Stimulated activated CD4-positive, alpha-beta T cell treated with anti-CD3 and anti-CD28 coated beads, Interleukin-4, amount 100 ng/mL, for 1 hour (primary cell): ENCODE measurements around the gene TNFRSF4.
A peak's percentile ranks its signal among the peaks of the same experiment; 100 is the strongest.
"Not testable (repeated sequence)": the region's sequence is repeated elsewhere in the genome, so short reads cannot be mapped to it uniquely, and the experiment has no call there.

Experiments
- DNase-seq: peaks from one replicate; pipeline ENCODE4 v3.0.0-alpha.2; 2020

The TNFRSF4 gene

DNA sequence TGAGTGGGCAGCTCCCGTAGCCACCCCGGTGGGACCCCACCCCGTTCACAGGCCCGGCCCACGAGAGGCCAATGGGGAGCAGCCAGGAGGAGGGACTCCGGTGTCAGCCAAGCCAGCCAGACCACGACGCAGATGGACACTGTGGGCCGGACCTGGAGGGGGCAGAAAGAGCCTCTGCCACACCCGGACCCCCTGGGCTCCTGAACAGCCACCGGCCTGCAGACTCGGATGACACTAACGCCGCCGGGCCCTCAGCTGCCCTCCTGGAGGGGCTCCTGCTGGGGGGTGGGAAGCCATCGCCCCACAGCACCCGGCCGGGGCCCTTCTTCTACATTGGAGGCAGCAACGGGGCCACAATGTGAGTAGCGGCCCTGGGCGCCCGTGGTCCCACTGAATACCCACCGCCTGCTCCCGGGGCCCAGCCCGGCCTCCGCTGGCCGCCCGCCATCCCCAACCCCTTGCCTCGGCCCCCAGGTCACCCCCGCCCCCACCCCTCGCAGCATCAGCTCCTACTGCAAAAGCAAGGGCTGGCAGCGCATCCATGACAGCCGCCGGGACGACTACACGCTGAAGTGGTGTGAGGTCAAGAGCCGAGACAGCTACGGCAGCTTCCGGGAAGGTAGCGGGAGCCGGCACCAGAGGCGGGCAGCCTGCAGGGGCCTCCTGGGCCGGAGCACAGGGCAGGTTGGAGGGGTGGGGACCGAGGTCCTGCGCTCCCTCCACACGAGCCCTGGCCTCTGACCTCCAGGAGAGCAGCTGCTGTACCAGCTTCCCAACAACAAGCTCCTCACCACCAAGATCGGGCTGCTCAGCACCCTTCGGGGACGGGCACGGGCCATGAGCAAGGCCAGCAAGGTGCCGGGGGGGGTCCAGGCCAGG lies 33.7 kb downstream of the TNFRSF4 start:
- DNase-seq: no peak

DNA sequence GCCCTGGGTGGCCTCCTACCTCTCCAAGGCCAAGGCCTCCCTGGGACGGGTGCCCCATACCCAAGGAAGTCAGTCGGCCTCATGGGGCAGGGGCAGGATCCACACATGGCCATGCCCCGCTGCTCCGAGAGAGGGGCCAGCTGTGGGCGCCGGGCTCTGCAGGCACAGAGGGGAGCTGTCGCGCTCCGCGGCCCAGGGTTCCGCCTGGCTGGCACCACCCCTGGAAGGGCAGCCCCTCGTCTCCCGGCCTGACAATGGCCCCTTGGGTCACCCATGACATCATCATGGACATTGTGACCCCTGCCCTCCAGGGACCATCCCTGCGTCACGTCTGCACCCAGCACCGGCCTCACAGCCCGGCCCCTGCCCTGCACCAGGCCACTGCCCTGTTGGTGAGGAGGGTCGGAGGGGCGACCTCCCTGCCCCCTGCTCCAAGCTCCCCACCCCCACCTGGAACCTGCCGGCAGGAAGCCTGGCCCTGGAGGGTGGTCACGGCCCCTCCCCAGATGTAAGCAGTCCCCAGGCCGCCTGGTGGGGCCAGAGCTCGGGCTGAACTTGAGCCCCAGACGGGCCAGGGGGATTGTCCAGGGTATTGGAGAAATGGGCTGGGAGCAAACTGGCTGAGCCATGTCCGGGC lies 34.5 kb downstream of the TNFRSF4 start:
- DNase-seq: no peak

DNA sequence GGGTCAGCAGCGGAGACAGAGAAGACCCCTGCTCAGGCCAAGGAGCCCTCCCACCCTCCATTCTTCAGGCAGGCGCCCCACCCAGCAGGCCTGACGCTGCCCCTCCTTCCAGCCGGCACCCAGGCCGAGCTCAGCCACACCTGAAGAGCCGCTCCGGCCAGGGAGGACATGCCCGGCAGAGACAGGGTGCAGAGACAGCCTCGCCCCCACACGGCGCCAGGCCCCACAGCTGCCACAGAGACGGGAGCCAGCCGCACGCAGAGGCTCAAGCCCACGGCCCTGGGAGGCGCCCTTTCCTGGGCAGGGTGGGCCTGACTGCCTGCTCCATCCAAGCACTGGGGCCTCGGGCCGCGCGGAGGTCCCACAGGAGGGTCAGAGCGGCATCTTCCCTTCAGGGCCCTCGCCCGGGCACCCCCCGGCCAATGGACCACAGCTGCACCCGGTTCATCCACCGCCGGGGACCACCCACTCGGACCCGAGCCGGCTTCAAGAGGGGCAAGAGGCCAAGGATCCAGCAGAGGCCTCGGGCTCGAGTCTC lies 35.1 kb downstream of the TNFRSF4 start:
- DNase-seq: no peak

DNA sequence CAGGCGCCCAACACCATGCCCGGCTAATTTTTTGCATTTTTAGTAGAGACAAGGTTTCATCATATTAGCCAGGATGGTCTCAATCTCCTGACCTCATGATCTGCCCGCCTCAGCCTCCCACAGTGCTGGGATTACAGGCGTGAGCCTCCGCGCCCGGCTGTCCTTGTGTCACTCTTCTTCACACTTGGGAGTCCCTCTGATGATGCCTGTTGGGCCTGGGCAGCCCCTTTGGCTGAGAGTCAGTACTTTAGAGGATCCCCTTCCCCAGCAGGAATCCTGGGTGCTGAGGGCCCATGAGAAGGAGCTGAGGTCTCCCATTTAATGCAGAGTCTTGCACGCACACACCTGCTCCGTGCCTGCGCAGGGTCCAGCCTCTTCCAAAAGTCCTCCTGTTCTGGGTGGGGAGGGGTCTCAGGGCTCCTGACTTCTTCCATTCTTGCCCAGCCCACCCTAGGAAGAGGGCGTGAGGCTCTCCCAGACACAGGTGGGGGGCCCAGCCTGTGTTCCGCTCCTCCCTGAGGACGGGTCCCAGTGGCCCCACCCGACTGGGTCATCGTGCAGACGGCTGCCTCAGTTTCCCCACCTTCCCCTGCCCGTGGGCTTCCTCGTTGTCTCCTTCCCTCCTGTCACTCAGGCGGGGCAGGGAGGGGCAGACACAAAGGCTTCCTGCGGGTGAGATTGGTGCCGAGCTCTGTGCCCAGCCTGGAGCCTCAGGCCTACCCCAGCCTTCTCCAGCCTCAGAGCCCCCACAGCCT lies 36.3 kb downstream of the TNFRSF4 start:
- DNase-seq: no peak

DNA sequence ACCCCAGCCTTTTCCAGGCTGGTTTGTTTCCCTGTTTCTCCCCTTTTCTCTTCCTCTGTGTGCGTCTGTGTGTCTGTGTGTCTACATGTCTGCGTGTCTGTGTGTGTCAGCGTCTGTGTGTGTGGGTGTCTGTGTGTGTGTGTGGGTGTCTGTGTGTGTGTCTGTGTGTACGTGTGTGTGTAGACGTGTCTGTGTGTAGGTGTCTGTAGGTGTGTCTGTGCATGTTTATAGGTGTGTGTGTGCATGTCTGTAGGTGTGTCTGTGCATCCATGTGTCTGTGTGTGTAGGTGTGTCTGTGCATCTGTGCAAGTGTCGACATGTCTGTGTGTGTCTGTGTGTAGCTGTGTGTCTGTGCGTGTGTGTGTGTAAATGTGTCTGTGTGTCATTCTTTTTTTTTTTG lies 37.0 kb downstream of the TNFRSF4 start:
- no peak for DNase-seq

DNA sequence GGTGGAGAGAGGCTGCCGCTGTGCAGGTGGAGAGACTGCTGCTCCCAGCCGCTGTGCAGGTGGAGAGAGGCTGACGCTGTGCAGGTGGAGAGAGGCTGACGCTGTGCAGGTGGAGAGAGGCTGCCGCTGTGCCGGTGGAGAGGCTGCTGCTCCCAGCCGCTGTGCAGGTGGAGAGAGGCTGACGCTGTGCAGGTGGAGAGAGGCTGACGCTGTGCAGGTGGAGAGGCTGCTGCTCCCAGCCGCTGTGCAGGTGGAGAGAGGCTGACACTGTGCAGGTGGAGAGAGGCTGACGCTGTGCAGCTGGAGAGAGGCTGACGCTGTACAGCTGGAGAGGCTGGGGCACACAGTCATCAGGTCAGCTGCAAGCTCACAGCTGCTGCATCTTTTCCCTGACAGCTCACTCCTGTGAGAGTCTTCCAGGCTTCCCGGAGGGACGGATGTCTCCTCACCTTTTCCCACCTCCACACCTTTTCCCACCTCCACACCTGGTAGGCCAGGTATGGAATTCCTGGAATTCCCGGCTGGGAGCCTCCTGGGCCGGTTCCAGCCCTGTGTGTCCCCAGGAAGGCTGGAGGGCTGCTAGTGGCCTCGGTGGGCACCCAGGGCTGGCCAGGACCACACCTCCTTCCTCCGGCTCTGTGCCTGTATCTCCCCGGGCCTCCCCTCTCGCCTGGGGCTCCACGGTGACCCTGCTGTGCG lies 37.7 kb downstream of the TNFRSF4 start:
- DNase-seq: not testable (repeated sequence)

DNA sequence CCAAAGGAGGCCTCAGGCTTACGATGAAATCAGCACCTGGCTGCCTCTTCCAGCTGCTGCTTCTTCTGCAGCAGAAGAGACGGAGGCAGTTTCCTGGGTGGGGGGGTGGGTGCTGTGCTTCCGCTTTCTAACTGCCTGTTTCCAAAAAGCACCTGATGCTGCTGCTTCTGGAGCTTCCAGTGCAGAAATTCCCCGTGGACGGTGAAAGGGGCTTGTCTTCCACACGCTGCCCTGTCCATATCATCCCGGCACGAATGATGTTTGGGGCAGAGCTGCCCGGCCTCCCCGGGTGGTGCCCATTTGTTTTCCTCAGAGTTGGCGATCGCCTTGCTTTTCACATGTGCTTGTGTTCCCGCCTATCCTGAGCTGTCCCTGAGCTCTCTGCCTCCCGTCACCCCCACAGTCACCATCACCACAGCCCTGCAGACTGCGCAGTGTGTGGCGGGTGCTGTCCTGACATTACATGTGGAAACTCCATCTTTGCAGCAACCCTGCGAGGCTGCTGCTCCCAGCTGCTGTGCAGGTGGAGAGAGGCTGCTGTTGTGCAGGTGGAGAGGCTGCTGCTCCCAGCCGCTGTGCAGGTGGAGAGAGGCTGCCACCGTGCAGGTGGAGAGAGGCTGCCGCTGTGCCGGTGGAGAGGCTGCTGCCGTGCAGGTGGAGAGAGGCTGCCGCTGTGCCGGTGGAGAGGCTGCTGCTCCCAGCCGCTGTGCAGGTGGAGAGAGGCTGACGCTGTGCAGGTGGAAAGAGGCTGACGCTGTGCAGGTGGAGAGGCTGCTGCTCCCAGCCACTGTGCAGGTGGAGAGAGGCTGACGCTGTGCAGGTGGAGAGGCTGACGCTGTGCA lies 38.5 kb downstream of the TNFRSF4 start:
- DNase-seq: no peak

DNA sequence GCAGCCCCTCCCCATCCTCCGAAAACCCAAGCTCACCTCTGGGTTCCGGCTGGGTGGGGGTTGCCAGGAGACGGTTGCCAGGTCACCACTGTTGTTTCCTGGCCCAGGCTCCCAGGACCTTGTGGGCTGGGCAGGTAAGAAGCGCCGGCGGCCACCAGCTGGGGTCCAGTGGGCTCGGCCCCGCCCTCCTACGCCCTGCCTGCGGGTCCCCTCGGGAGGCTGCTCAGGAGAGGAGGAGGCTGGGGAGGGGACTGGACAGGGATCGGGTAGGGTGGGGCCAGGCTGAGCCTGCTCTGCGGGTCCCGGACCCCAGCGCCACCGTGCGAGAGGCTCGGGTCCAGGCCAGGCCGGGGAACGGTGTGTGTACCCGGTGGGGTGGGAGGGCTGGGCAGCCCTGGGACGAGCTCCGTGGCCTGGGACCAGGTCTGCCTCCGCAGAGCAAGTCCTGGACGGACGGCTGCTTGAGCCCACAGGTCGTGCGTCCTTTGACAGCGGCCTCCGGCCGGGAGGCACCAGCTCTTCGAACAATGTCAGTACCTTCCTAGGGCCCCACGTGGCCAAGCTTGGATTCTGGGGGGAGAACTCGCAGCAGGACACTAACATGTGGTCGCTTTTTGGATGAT lies 40.0 kb downstream of the TNFRSF4 start, which contains the start of gene TTLL10:
TTLL10 (plus strand) TSS at position 88 of the 623 bp plus-strand sequence. CDS start 5,336 bp downstream, outside the sequence.
- DNase-seq: peak; percentile 37

DNA sequence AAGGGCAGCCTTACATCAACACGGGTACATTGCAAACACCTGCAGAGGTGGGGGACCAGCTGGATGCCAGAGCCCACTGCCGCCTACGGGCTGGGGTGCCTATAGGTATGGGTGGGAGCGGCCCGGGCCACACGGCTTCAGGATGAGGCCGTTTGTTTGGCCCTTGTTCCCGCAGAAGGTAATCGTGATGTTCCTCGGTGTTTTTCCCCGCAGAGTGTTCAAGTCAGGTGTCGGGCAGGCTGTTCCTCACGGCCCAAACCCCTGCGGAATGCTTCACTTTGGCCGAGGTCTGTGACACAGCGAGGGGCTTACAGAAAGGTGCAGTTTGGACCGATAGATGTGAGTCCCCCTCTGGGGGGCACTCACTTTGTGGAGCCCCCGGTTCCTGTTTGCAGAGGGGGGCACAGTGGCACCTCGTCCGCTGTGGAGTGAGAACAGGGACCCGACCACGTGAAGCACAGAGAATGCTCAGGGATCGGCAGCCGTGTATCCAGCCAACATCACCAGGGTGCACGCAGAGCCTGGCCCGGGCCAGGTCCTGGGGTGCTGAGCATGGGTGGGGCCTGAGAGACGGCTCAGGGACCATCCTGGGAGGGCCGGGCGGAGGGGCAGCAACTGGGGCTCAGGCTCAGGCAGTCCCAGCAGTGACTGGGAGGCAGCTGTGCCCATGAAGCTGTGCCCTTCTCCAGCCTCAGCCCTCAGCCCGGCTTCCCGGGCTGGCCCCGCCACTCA lies 40.7 kb downstream of the TNFRSF4 start:
- no peak for DNase-seq

DNA sequence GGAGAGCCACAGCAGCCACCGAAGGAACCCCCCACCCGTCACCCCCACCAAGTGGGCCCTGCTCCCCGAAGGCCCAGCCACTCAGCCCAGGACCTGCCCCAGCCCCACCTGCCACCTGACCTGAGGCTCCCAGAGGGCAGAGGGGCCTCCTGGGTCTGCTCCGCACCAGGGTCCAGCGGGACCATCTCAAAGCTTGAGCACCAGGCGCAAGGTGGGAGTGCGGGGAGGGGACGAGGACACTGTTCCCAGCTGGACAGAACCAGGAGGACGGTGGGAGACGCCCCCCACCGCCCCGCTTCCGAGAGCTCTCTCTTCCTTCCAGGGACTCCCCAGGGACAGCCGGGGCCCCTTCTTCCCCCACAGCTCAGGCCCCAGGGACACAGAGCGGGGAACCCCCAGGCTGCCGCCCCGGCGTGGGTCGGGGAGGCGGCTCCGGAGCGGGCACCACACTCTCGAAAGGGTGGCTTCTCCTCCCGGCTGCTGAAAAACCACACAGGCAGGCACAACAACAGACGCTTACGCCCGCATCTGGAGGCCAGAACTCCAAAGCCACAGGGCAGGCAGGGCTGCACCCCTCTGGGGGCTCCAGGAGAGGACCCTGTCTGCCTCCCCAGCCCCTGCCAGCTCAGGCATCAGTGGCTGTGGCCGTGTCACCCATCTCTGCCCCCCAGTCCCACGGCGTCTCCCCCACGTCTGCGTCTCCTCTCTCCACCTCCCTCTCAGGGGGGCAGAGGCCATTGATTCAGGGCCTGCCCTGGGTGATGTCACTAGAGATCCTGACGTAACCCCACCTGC lies 42.2 kb downstream of the TNFRSF4 start:
- peak; percentile 23 for DNase-seq

DNA sequence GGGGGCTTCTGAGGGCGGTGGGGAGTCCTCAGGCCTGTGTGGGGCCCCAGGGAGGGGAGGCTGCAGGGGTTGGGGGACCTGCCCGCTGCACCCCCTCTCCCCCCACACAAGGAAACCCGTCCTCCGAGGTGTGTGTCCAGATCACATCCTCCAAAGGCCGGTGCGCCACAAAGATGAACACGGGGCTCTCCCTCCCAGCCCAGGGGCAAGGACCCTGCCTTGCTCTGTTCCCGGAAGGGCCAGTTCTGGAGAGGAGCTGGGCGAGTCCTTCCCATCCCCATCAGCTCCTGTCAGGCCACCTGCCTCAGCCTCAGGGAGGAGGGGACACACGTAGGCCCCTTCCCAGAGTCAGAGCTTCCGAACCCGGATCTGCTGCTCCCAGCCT lies 42.8 kb downstream of the TNFRSF4 start:
- DNase-seq: no peak

DNA sequence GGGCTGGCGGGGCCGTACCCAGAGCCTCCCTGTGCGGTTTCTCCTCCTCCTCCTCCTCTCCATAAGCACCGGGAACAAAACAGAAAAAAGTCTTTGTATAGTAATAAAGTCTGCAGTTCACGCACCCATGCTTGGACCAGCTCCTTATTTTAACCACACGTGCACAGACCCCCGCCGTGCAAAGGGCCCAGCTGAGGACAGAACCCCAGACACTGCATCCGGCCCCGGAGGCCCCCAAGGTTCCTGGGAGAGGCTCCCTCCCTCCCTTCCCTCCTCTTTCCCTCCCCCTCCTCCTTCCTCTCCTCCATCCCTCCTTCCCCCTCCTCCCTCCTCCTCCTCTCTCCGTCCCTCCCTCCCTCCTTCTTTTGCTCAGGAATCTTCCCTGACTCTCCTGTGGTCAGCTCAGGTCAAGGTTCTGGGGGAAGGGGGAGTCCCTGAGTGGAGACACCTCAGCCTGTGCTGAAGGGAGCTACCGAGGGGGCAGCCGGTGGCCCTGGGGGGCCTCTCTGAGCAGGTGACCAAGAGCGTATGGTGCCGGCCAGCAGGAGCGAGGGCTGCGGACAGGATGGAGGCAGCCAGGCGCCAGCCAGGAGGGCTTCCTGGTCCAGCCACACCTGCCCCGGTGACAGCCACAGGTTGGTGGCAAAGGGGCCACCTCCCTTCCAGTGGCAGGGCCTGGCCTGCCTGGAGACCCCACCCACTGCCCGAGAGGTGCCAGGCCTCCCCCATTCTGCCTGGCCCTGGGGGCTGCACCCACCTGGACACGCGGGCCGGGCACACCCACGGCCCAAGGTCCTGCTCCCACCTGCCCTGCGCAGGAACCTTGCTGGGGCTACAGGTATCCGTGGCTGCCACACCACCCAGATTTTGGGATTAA lies 43.5 kb downstream of the TNFRSF4 start:
- DNase-seq: no peak

DNA sequence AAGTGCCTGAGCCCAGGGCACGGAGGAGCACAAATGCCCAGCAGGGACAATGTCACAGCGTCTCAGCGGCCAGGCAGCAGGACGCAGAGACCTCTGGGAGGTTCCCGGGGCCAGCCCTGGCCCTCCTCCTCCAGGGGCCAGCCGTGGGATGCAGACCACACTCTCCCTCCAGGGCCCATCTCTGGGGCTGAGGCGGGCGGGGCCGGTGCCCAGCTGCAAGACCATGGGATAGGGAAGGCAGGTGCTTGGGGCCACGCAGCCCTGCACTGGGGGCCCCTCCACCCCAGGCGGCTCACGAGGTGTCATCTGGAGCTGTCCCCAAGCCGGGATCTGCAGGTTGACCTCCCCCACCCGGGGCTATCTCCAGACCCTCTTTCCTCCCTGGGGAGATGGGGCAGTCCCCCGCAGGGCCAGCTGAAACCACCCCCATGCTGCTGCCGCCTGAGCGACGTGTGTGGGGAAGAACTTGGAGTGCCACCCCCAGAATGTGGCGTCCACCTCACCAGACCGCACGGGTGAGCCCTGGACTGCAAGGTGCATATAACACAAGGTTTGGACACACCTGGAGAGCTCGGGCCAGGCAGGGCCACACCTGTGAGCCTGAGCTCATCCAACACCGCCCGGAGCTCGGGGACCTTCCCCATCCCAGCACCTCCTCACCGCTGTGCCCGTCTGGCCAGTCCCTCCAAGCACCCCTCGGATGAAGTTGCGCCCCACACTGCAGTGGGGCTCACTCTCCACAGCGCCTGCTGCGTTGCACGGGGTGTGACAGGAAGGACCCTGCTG lies 44.3 kb downstream of the TNFRSF4 start:
- no peak for DNase-seq

DNA sequence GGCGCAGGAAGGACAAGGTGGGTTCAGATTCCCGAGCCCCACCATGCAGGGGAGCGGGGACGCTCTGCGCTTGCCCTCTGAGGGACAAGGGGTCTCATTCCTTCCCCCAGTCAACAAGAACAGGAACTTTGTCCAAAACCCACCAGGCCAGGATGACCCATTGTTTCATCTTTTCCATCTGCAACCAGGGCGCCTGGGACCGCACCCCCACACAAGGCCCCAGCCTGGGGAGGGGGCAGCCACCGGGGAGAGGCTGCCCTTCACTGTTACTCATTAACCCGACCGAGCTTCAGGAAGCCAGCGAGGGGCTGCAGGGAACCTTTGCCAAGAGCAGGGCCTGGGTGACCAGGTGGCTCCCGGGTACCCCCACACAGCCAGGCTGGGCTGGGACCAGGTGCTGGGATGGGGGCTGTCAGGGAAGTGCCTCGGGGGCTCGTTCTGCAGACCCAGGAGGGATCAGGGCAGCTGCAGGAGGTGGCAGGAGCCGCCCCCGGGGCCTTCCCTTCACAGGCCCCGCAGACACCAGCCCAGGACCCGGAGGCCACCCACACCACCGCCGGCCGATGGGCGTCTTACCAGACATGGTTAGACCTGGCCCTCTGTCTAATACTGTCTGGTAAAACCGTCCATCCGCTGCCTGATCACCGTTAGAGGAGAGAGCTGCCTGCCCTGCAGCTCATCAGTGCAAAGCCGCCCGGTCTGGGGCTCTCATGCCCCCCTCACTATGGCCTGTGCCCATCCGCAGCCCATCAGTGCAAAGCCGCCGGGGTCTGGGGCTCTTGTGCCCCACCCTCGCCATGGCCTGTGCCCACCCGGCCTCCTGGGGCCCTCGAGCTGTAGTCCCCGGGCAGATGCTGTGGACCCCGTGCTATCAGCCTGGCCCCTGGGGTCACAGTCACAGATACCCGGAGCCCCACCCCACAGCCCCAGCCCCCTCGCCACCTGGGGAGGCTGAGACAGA lies 45.2 kb downstream of the TNFRSF4 start:
- no peak for DNase-seq

DNA sequence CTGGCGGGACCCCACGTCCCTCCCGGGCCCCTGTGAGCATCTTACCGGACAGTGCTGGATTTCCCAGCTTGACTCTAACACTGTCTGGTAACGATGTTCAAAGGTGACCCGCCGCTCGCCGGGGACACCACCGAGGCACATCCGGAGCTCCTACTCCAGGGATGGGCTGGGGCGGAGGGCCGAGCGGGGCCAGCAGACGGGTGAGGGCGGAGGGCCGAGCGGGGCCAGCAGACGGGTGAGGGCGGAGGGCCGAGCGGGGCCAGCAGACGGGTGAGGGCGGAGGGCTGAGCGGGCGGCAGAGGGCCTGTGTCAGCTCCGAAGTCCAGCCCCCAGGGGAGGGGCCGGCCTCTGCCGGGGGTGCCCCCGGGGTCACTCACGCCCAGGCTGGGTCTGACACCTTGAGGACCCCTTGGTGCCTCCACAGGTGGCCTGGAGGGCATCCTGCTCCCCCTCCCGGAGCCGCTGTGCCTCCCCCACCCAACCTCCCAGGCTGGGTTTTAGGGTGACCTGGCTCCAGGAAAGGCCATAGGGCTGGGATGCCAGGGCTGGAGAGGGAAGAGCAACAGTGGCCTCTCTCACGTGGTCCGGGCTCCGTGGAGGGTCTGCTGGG lies 46.0 kb downstream of the TNFRSF4 start:
- DNase-seq: no peak

DNA sequence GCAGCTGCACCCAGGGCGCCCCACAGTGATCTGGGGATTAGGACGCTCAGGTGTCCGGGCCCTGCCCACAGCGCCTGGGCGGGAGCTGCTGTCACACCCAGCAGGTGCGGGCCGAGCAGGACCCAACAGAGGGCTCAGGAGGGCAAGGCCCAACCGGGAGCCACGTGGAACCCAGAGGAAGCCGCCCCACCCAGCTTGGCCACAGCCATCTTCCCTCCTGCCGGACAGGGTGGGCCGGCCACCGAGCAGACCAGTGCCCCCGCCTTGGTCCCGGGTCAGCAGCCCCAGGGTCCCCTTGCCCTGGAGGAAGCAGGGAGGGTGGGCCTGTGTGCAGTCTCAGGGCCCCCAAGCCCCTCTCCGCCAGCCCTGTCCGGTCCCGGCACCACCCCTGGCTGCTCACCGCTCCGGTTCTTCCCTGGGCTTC lies 46.5 kb downstream of the TNFRSF4 start:
- no peak for DNase-seq
